ENCODE data around the gene PDLIM7.

DNA sequence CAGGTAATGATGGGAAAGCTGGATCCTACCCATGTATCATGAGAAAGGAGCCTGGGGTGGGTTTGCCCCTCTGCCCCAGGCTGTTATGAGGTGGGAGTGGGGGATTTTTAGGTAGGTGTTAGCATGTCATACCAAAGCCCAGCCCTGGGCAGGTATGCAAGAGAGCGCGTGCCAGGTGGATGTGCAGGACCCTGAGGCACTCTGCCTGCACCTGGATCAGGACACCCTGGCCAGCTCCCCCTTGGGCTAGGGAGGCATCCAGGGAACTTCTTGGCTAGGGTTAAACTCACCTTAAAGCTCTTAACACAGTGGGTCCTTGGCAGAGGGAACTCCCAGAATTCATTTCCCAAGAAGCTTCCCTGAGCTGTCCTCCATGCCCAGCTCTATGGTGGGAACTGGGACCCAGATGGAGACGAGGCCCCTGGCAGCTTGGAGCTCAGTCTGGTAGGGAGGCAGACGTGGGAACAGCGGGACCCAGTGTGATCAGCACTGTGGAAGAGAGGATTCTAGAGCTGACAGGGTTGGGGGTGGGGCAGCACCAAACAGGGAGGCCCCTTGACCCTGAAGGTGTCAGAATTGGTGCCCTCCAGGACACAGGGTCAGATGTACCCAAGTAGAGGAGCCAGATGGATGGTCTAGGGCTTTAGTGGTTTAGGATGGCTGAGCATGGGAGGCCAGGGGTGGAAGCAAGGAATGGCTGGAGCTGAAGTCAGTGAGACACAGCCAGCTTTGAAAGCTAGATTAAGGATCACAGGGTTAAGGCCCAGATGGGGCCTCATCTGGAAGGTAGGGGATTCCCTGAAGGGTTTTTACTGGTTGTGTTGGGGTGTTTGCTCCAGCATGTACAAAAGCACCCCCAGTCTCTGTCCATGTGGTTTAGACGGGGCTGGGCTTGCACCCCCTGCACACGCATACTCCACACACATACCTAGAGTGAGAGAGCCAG is 53.0 kb downstream of the PDLIM7 start:
- TF ChIP-seq EZH2 (IDR thresholded peaks at IDR 0.05; ENCODE audit: low read depth, unreplicated experiment) = no peak
- TF ChIP-seq, protein P1, sequence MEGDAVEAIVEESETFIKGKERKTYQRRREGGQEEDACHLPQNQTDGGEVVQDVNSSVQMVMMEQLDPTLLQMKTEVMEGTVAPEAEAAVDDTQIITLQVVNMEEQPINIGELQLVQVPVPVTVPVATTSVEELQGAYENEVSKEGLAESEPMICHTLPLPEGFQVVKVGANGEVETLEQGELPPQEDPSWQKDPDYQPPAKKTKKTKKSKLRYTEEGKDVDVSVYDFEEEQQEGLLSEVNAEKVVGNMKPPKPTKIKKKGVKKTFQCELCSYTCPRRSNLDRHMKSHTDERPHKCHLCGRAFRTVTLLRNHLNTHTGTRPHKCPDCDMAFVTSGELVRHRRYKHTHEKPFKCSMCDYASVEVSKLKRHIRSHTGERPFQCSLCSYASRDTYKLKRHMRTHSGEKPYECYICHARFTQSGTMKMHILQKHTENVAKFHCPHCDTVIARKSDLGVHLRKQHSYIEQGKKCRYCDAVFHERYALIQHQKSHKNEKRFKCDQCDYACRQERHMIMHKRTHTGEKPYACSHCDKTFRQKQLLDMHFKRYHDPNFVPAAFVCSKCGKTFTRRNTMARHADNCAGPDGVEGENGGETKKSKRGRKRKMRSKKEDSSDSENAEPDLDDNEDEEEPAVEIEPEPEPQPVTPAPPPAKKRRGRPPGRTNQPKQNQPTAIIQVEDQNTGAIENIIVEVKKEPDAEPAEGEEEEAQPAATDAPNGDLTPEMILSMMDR (conservative IDR thresholded peaks at IDR 0.05; ENCODE audit: low read depth in 2 of 2) = no peak
- TF ChIP-seq, protein P2, sequence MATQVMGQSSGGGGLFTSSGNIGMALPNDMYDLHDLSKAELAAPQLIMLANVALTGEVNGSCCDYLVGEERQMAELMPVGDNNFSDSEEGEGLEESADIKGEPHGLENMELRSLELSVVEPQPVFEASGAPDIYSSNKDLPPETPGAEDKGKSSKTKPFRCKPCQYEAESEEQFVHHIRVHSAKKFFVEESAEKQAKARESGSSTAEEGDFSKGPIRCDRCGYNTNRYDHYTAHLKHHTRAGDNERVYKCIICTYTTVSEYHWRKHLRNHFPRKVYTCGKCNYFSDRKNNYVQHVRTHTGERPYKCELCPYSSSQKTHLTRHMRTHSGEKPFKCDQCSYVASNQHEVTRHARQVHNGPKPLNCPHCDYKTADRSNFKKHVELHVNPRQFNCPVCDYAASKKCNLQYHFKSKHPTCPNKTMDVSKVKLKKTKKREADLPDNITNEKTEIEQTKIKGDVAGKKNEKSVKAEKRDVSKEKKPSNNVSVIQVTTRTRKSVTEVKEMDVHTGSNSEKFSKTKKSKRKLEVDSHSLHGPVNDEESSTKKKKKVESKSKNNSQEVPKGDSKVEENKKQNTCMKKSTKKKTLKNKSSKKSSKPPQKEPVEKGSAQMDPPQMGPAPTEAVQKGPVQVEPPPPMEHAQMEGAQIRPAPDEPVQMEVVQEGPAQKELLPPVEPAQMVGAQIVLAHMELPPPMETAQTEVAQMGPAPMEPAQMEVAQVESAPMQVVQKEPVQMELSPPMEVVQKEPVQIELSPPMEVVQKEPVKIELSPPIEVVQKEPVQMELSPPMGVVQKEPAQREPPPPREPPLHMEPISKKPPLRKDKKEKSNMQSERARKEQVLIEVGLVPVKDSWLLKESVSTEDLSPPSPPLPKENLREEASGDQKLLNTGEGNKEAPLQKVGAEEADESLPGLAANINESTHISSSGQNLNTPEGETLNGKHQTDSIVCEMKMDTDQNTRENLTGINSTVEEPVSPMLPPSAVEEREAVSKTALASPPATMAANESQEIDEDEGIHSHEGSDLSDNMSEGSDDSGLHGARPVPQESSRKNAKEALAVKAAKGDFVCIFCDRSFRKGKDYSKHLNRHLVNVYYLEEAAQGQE (IDR thresholded peaks at IDR 0.05; ENCODE audit: unreplicated experiment) = no peak
- no peak for TF ChIP-seq JUNB (IDR thresholded peaks at IDR 0.05; ENCODE audit: unreplicated experiment)
- TF ChIP-seq EZH2phosphoT487 (IDR thresholded peaks at IDR 0.05; ENCODE audit: unreplicated experiment) = no peak
- TF ChIP-seq NANOG (IDR thresholded peaks at IDR 0.05; ENCODE audit: borderline replicate concordance) = no peak
- no peak; the same call in 1 of the 2 replicates for TF ChIP-seq POLR2AphosphoS5 (IDR thresholded peaks at IDR 0.05; ENCODE audit: low read depth)
- TF ChIP-seq CREB1 (CRISPR knock-in tag; IDR thresholded peaks at IDR 0.05; ENCODE audit: low read depth) = no peak
- TF ChIP-seq, protein P3, sequence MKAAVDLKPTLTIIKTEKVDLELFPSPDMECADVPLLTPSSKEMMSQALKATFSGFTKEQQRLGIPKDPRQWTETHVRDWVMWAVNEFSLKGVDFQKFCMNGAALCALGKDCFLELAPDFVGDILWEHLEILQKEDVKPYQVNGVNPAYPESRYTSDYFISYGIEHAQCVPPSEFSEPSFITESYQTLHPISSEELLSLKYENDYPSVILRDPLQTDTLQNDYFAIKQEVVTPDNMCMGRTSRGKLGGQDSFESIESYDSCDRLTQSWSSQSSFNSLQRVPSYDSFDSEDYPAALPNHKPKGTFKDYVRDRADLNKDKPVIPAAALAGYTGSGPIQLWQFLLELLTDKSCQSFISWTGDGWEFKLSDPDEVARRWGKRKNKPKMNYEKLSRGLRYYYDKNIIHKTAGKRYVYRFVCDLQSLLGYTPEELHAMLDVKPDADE (IDR thresholded peaks at IDR 0.05) = no peak
- no peak for TF ChIP-seq STAT1 (IDR thresholded peaks at IDR 0.05; ENCODE audit: unreplicated experiment)
- TF ChIP-seq ZNF114 (CRISPR knock-in tag; IDR thresholded peaks at IDR 0.05) = no peak
